ENCODE measurements around the gene CCDC90B. TPM values are rescaled to one million over a fixed set of nuclear protein-coding genes. Genes with fewer than 3 reads are reported as not detected.
"Not testable (repeated sequence)": the region's sequence is repeated elsewhere in the genome, so short reads cannot be mapped to it uniquely, and the experiment has no call there.

Gene CCDC90B
- total and polyA plus RNA-seq, 10 of the 15 experiments (the other 5 are each of a cell fraction or from before 2014, with no cell fraction given) = 33.2 to 91.5 (median 59.2) TPM

DNA sequence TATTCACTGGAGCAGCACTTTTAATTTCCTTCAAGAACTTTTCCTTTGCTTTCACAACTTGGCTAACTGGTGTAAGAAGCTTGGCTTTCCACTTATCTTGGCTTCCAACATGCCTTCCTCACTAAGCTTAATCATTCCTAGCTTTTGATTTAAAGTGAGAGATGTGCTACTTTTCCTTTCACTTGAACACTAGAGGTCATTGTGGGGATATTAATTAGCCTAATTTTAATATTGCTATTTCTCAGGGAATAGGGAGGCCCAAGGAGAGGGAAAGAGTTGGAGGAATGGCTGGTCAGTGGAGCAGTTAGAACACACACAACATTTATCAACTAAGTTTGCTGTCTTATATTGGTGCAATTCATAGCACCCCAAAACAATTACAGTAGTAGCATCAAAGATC is 24.6 kb upstream of the CCDC90B start:
- H4K20me1 ChIP-seq (ENCODE audit: control insufficient read depth, insufficient read depth) = no peaks in the 10 kb centered on the region
- ChIA-PET SMC1A (ENCODE audit: uncharacterized antibody, unreplicated experiment) (interaction anchor here (0.7 kb wide), 1 partner anchor 405 kb away, joined by 3 read pairs; no protein-coding TSS in a partner anchor), CTCF (interaction anchor here (1.4 to 6.7 kb wide), 2 partner anchors 17 to 415 kb away, joined by 3 to 61 read pairs; no protein-coding TSS in a partner anchor), RAD21 (ENCODE audit: unreplicated experiment) (interaction anchor here (1.1 kb wide), 1 partner anchor 9 kb away, joined by 3 read pairs; no protein-coding TSS in a partner anchor), POLR2A (no interaction called here)
- no peak overlapping the region for H3K27ac ChIP-seq (ENCODE audit: control insufficient read depth, insufficient read depth)
- ATAC-seq (no peak), DNase-seq (ENCODE audit: low read depth, low spot score) (no peak), FAIRE-seq (no peak)
- BruUV-seq (replicated peaks) = no TSS peak
- no peaks in the 10 kb centered on the region for H3K79me2 ChIP-seq (ENCODE audit: control insufficient read depth, insufficient read depth, low read length)
- H3K9me3 ChIP-seq (replicated peaks; ENCODE audit: control insufficient read depth, insufficient read depth, low read length) = no peaks in the 10 kb centered on the region
- H3K4me1 ChIP-seq (ENCODE audit: control insufficient read depth, insufficient read depth, low read length) = no peaks in the 10 kb centered on the region
- H3K9ac ChIP-seq (ENCODE audit: control insufficient read depth, insufficient read depth, low read length) = no peak overlapping the region
- no peak overlapping the region for H3K4me2 ChIP-seq (ENCODE audit: control insufficient read depth, insufficient read depth)
- TF ChIP-seq, protein P1, sequence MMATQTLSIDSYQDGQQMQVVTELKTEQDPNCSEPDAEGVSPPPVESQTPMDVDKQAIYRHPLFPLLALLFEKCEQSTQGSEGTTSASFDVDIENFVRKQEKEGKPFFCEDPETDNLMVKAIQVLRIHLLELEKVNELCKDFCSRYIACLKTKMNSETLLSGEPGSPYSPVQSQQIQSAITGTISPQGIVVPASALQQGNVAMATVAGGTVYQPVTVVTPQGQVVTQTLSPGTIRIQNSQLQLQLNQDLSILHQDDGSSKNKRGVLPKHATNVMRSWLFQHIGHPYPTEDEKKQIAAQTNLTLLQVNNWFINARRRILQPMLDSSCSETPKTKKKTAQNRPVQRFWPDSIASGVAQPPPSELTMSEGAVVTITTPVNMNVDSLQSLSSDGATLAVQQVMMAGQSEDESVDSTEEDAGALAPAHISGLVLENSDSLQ (IDR thresholded peaks at IDR 0.05) = no peak
- no peak for TF ChIP-seq ZNF274 (IDR thresholded peaks at IDR 0.05; ENCODE audit: insufficient read depth, insufficient read length)
- TF ChIP-seq CHD4 (IDR thresholded peaks at IDR 0.05) = no peak
- intact Hi-C loops (cut with micrococcal nuclease; ENCODE audit: unreplicated experiment) = loop anchor here (5.0 kb wide), 1 partner anchor 52 kb away; no protein-coding TSS in a partner anchor
- H3K36me3 ChIP-seq (ENCODE audit: control insufficient read depth in 2 of 2, insufficient read depth in 2 of 2, low read length in 1 of 2) = no peaks in the 10 kb centered on the region
- H3K4me3 ChIP-seq = no peak overlapping the region
- H3K27me3 ChIP-seq (replicated peaks in 1 of 2; ENCODE audit: control insufficient read depth in 2 of 2, insufficient read depth in 2 of 2, low read length in 1 of 2) = no peaks in the 10 kb centered on the region
- in situ Hi-C loops (cut with MboI) = no loop called here
- H2AFZ ChIP-seq (ENCODE audit: control insufficient read depth, low read depth, low read length) = no peak overlapping the region

DNA sequence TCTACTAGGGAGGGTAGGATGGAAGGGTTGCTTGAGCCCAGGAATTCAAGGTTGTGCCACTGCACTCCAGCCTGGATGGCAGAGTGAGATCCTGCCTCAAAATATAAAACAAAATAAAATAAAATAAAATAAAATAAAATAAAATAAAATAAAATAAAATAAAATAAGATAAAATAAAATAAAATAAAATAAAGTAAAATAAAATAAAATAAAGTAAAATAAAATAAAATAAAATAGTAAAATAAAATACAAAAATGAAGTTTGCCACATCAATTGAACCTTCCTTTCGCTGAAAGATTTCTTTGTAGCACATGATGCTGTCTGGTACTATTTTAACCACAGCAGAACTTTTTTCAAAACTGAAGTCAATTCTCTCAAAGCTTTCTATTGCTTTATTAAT is 22.4 kb upstream of the CCDC90B start:
- POLR2A ChIA-PET; H3K4me1 ChIP-seq (ENCODE audit: control insufficient read depth, insufficient read depth, low read length); RAD21 ChIA-PET (ENCODE audit: unreplicated experiment); H3K79me2 ChIP-seq (ENCODE audit: control insufficient read depth, insufficient read depth, low read length); H3K27me3 ChIP-seq (replicated peaks in 1 of 2; ENCODE audit: control insufficient read depth in 2 of 2, insufficient read depth in 2 of 2, low read length in 1 of 2); ATAC-seq; FAIRE-seq; H3K9ac ChIP-seq (ENCODE audit: control insufficient read depth, insufficient read depth, low read length); H3K27ac ChIP-seq (ENCODE audit: control insufficient read depth, insufficient read depth); H3K4me3 ChIP-seq; H3K36me3 ChIP-seq (ENCODE audit: control insufficient read depth in 2 of 2, insufficient read depth in 2 of 2, low read length in 1 of 2); H3K9me3 ChIP-seq (replicated peaks; ENCODE audit: control insufficient read depth, insufficient read depth, low read length); SMC1A ChIA-PET (ENCODE audit: uncharacterized antibody, unreplicated experiment); in situ Hi-C loops (cut with MboI); H2AFZ ChIP-seq (ENCODE audit: control insufficient read depth, low read depth, low read length); H3K4me2 ChIP-seq (ENCODE audit: control insufficient read depth, insufficient read depth); H4K20me1 ChIP-seq (ENCODE audit: control insufficient read depth, insufficient read depth); BruUV-seq (replicated peaks); DNase-seq (ENCODE audit: low read depth, low spot score): not testable (repeated sequence)
- intact Hi-C loops (cut with micrococcal nuclease; ENCODE audit: unreplicated experiment) = loop anchor here (5.0 kb wide), 1 partner anchor 34 kb away; no protein-coding TSS in a partner anchor
- CTCF ChIA-PET = interaction anchor here (0.6 to 6.7 kb wide), 2 partner anchors 15 to 24 kb away, joined by 3 to 61 read pairs; no protein-coding TSS in a partner anchor
- WGBS (ENCODE audit: insufficient coverage, insufficient replicate concordance, low lambda C conversion rate, missing lambda C conversion rate) = 4% methylated on average over 1 of the region's 1 CpG
